Endothelial cell of umbilical vein (primary cell): ENCODE data around the gene BLTP3B. TPM values are rescaled to one million over a fixed set of nuclear protein-coding genes. Genes with fewer than 3 reads are reported as not detected.
"Not testable (repeated sequence)": the region's sequence is repeated elsewhere in the genome, so short reads cannot be mapped to it uniquely, and the experiment has no call there.

Experiments used
- BruUV-seq: library from RNA; stranded (reverse); fragments of 400-500 nt; replicated peaks from 2 replicates; lab custom pipeline; 2021; lab: Mats Ljungman, UMichigan
- CTCF ChIA-PET: fragments of 300-600, 350-600 bp; sonication (Branson Sonifier 250); formaldehyde crosslinking; loops from one replicate; lab custom pipeline; 2021; ENCODE audit warnings: antibody characterized with exemption, inconsistent platforms; lab: Charles Lee
- POLR2A ChIA-PET: fragments of 300-600, 350-600 bp; sonication (Branson Sonifier 250); formaldehyde crosslinking; loops from one replicate; lab custom pipeline; 2021; ENCODE audit warnings: antibody characterized with exemption, inconsistent platforms; lab: Charles Lee
- DNase-seq: peaks from one replicate; pipeline ENCODE4 v3.0.0-alpha.2; 2011; ENCODE audit warnings: low read depth, low spot score
- FAIRE-seq: peaks from 2 replicates; lab custom pipeline; 2011; peaks lifted over from hg19 to GRCh38; lab: Jason Lieb, UNC
- H2AFZ ChIP-seq: 2 replicates; pipeline ENCODE4 v1.6.0; 2012; ENCODE audit warnings: low read depth, low read length, control low read depth, inconsistent platforms
- H3K27ac ChIP-seq: 2 replicates; pipeline ENCODE4 v1.5.1; 2011; ENCODE audit warnings: low read depth, mild to moderate bottlenecking, control low read depth, low read length, moderate library complexity; ENCODE audit not compliant: insufficient read depth
- H3K27me3 ChIP-seq, 2 experiments: 2 replicates each; pipeline versions ENCODE4 v1.6.0 to v1.6.1; 2011; ENCODE audit warnings: low read length in 2 of 2, mixed read lengths in 1 of 2; ENCODE audit not compliant: control insufficient read depth in 2 of 2, insufficient read depth in 2 of 2
- H3K36me3 ChIP-seq, 2 experiments: 2 replicates in 1 of 2; 3 replicates in 1 of 2; pipeline ENCODE4 v1.5.1; 2011; ENCODE audit warnings: low read length in 2 of 2, mild to moderate bottlenecking in 1 of 2, moderate library complexity in 1 of 2; ENCODE audit not compliant: control insufficient read depth in 2 of 2, insufficient read depth in 2 of 2; ENCODE audit errors: extremely low read depth in 1 of 2
- H3K4me1 ChIP-seq: 3 replicates; pipeline ENCODE4 v1.5.1; 2011; ENCODE audit warnings: mild to moderate bottlenecking, low read length; ENCODE audit not compliant: control insufficient read depth, insufficient read depth; ENCODE audit errors: extremely low read depth
- H3K4me2 ChIP-seq: 2 replicates; pipeline ENCODE4 v1.6.1; 2011; ENCODE audit warnings: low read length, control low read depth, mixed read lengths; ENCODE audit not compliant: insufficient read depth
- H3K4me3 ChIP-seq, 3 experiments: fragments of 200-600 bp in 1 of 3; sonication (generic), shearing (Covaris generic) in 1 of 3; replicated peaks in 1 of 3; 2 replicates each; pipeline ENCODE4 v1.5.1; 2011 to 2016; ENCODE audit warnings: control low read depth in 3 of 3, low read length in 3 of 3, mild to moderate bottlenecking in 2 of 3, inconsistent platforms in 1 of 3, low read depth in 1 of 3, moderate library complexity in 1 of 3; ENCODE audit not compliant: insufficient read depth in 1 of 3
- H3K79me2 ChIP-seq: 2 replicates; pipeline ENCODE4 v1.6.0; 2012; ENCODE audit warnings: low read length, inconsistent platforms; ENCODE audit not compliant: control insufficient read depth, insufficient read depth
- H3K9ac ChIP-seq: replicated peaks from 2 replicates; pipeline ENCODE3; 2011; ENCODE audit warnings: low read length, control low read depth; ENCODE audit not compliant: insufficient read depth; ENCODE audit errors: extremely low read depth
- H3K9me1 ChIP-seq: replicated peaks from 3 replicates; pipeline ENCODE4 v1.6.0; 2011; ENCODE audit warnings: mild to moderate bottlenecking, low read length; ENCODE audit not compliant: control insufficient read depth, insufficient read depth; ENCODE audit errors: extremely low read depth
- H3K9me3 ChIP-seq: replicated peaks from 2 replicates; pipeline ENCODE4 v1.5.1; 2012; ENCODE audit warnings: low read length, inconsistent platforms; ENCODE audit not compliant: control insufficient read depth, insufficient read depth
- H4K20me1 ChIP-seq: replicated peaks from 2 replicates; pipeline ENCODE3; 2011; ENCODE audit warnings: mild to moderate bottlenecking, low read length; ENCODE audit not compliant: control insufficient read depth, insufficient read depth; ENCODE audit errors: extremely low read depth
- CTCF ChIP-seq, 2 donors: IDR thresholded peaks; 1 replicate in 1 of 2; 2 replicates in 1 of 2; pipeline ENCODE4 v1.5.1; 2011; ENCODE audit warnings: low read length in 2 of 2, mild to moderate bottlenecking in 2 of 2, moderate library complexity in 2 of 2, control low read depth in 1 of 2, inconsistent platforms in 1 of 2, low read depth in 1 of 2; ENCODE audit not compliant: insufficient read depth in 1 of 2; ENCODE audit errors: extremely low read depth in 1 of 2
- EZH2 ChIP-seq: IDR thresholded peaks from 2 replicates; pipeline ENCODE4 v1.6.1; 2012; ENCODE audit warnings: borderline replicate concordance, low read depth, mild to moderate bottlenecking, moderate library complexity, low read length, inconsistent platforms; ENCODE audit not compliant: severe bottlenecking
- FOS ChIP-seq: IDR thresholded peaks from 2 replicates; pipeline ENCODE4 v1.6.1; 2011; ENCODE audit warnings: mild to moderate bottlenecking, low read length, moderate library complexity, borderline replicate concordance; ENCODE audit not compliant: insufficient read depth
- GATA2 ChIP-seq: IDR thresholded peaks from 2 replicates; pipeline ENCODE4 v1.7.0; 2011; ENCODE audit warnings: low read depth, mild to moderate bottlenecking, moderate library complexity, mixed read lengths, low read length; ENCODE audit not compliant: insufficient read length, insufficient read depth
- JUN ChIP-seq: IDR thresholded peaks from 2 replicates; pipeline ENCODE4 v1.6.1; 2011; ENCODE audit warnings: borderline replicate concordance, low read depth; ENCODE audit not compliant: insufficient read length, insufficient read depth
- MAX ChIP-seq: IDR thresholded peaks from 2 replicates; pipeline ENCODE4 v1.6.1; 2011; ENCODE audit not compliant: insufficient read depth, insufficient read length
- MYC ChIP-seq: IDR thresholded peaks from one replicate; pipeline ENCODE4 v1.6.1; 2011; ENCODE audit warnings: mild to moderate bottlenecking, low read depth, low read length
- POLR2A ChIP-seq: IDR thresholded peaks from 2 replicates; pipeline ENCODE4 v1.6.1; 2012; ENCODE audit warnings: low read depth, mild to moderate bottlenecking, control low read depth, low read length
- POLR2AphosphoS5 ChIP-seq: IDR thresholded peaks from 2 replicates; pipeline ENCODE4 v1.6.1; 2012; ENCODE audit warnings: low read depth, mild to moderate bottlenecking, control low read depth, low read length, moderate library complexity; ENCODE audit not compliant: insufficient read depth
- dilution Hi-C: fragments of 300-500 bp; cut with MboI; formaldehyde crosslinking; loops from one replicate; pipeline ENCODE4 v1.15.0; 2019; ENCODE audit warnings: low sequenced_read_pairs; ENCODE audit not compliant: extremely low pct_ligation_motif_present
- intact Hi-C: fragments of 100-400 bp; cut with micrococcal nuclease; formaldehyde crosslinking; loops from one replicate; pipeline ENCODE4 v1.10.0; 2022
- polyA plus RNA-seq, 4 experiments: library from polyadenylated mRNA; depleted of rRNA in 3 of 4; stranded (reverse) in 3 of 4; unstranded in 1 of 4; fragments of >200 nt; gene quantifications; 2 replicates each; pipeline versions ENCODE4 v1.2.1 to v1.2.3, GENCODE V29; 2011 to 2012; ENCODE audit warnings: missing spikeins in 1 of 4
- total RNA-seq: library from RNA; stranded (reverse); gene quantifications from 2 replicates; pipeline ENCODE4 v1.2.3, GENCODE V29; 2021

The BLTP3B gene
- total and polyA plus RNA-seq, 2 donors (not counting 3 experiments of a cell fraction or from before 2014, with no cell fraction given): 5.4 to 17.9 TPM

GRCh38 chr12:100179252-100179651 lies 36.6 kb upstream of the BLTP3B start:
- no peaks in the 10 kb centered on the region for H4K20me1 ChIP-seq
- FAIRE-seq: no peak
- no peak overlapping the region for H3K4me3 ChIP-seq
- no peak overlapping the region for H2AFZ ChIP-seq
- no peaks in the 10 kb centered on the region for H3K9me1 ChIP-seq
- no peaks in the 10 kb centered on the region for H3K9me3 ChIP-seq
- ChIA-PET POLR2A (no interaction called here), CTCF (no interaction called here)
- H3K9ac ChIP-seq: no peak overlapping the region
- no peak for DNase-seq
- TF ChIP-seq POLR2AphosphoS5 (no peak), FOS (no peak), GATA2 (no peak), JUN (no peak), CTCF (IDR thresholded peaks at IDR 0.05; ENCODE audit: extremely low read depth in 1 of 2, insufficient read depth in 1 of 2, low read depth in 1 of 2, low read length in 2 of 2) (no peak), MYC (no peak), EZH2 (no peak), MAX (no peak), POLR2A (no peak)
- no peak overlapping the region for H3K4me2 ChIP-seq
- dilution Hi-C loops: no loop called here
- peaks cover 0 to 3% of the 10 kb centered on the region in 2 experiments for H3K27me3 ChIP-seq
- no peaks in the 10 kb centered on the region for H3K36me3 ChIP-seq
- H3K4me1 ChIP-seq: no peaks in the 10 kb centered on the region
- BruUV-seq: no TSS peak
- intact Hi-C loops: no loop called here
- H3K27ac ChIP-seq: no peak overlapping the region
- no peaks in the 10 kb centered on the region for H3K79me2 ChIP-seq

GRCh38 chr12:100176493-100176892 lies 33.8 kb upstream of the BLTP3B start:
- H3K36me3 ChIP-seq, H3K79me2 ChIP-seq, H2AFZ ChIP-seq, H3K9me1 ChIP-seq, H3K4me1 ChIP-seq, H4K20me1 ChIP-seq, FAIRE-seq, H3K27me3 ChIP-seq, H3K9me3 ChIP-seq, intact Hi-C loops, H3K4me2 ChIP-seq, POLR2A ChIA-PET, BruUV-seq, dilution Hi-C loops, H3K4me3 ChIP-seq, H3K9ac ChIP-seq, H3K27ac ChIP-seq, DNase-seq: not testable (repeated sequence)
- CTCF ChIA-PET: interaction anchor here (2.0 kb wide), 1 partner anchor 22 kb away, joined by 6 read pairs; no protein-coding TSS in a partner anchor
